ENCODE results near the gene SIGLEC7. TPM values are rescaled to one million over a fixed set of nuclear protein-coding genes. Genes with fewer than 3 reads are reported as not detected.

Gene SIGLEC7
- total and polyA plus RNA-seq, 11 donors = 0.51 to 6.1 (median 1.0) TPM; not detected in 2

DNA sequence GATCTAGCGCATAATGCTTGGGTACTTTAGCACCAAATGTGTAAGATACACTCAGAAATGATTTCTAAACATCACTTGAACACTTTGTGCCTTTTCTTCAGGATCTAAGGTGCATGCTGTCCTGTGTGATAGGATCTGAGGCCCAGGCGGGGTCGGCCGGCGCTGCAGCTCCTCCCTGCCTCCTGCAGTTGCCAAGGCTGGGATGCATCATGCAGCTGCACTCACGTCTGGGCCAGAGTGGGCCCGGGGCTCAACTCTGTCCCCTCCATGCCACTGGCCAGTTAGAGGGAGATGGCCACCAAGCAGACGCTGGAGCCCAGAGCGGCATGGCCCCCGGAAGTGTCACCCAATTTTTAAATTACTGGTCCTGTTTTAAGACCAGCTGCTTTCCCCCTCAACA is 53.5 kb downstream of the SIGLEC7 start:
- Histone ChIP-seq H3K27ac (no peak overlapping the region), H3K27me3 (peaks cover 0 to 34% (median 5%) of the 10 kb centered on the region in 9 donors), H3K36me3 (no peaks in the 10 kb centered on the region), H3K9me3 (no peaks in the 10 kb centered on the region), H3K4me1 (no peaks in the 10 kb centered on the region), H3K4me3 (no peak overlapping the region)
- TF ChIP-seq, protein P1, sequence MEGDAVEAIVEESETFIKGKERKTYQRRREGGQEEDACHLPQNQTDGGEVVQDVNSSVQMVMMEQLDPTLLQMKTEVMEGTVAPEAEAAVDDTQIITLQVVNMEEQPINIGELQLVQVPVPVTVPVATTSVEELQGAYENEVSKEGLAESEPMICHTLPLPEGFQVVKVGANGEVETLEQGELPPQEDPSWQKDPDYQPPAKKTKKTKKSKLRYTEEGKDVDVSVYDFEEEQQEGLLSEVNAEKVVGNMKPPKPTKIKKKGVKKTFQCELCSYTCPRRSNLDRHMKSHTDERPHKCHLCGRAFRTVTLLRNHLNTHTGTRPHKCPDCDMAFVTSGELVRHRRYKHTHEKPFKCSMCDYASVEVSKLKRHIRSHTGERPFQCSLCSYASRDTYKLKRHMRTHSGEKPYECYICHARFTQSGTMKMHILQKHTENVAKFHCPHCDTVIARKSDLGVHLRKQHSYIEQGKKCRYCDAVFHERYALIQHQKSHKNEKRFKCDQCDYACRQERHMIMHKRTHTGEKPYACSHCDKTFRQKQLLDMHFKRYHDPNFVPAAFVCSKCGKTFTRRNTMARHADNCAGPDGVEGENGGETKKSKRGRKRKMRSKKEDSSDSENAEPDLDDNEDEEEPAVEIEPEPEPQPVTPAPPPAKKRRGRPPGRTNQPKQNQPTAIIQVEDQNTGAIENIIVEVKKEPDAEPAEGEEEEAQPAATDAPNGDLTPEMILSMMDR (IDR thresholded peaks at IDR 0.05) = no peak
- no peak for TF ChIP-seq POLR2A (IDR thresholded peaks at IDR 0.05)
- DNase-seq (no peak), ATAC-seq (no peak)
- WGBS, 4 donors = 85 to 95% (median 89%) methylated on average over 10 of the region's 10 CpGs
- intact Hi-C loops (cut with DNase I) = no loop called here

DNA sequence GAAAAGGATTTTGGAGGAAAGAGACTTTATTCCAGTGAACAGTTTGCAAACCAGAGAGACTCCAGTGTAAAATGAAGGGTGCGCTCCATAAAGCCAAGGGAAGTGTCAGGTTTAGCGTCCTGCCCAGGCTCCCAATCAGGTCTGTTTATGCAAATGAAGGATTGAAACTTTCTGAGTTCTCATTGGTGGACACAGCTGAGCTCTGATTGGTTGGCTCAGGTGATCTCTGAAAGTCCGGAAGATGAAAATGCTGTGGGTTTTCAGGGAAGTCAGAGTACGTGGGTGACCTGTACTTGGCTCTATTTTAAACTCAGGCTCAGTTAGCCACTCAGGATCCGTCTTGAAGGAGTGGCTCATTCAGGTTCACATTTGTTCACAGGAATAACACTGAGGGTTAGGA is 54.1 kb downstream of the SIGLEC7 start:
- H3K27me3 ChIP-seq = peaks cover 0 to 39% (median 5%) of the 10 kb centered on the region in 9 donors
- no peak for ATAC-seq
- no peak for DNase-seq
- TF ChIP-seq, protein P1 (IDR thresholded peaks at IDR 0.05) = no peak
- no peak for TF ChIP-seq POLR2A (IDR thresholded peaks at IDR 0.05)
- no peak overlapping the region for H3K27ac ChIP-seq
- H3K4me3 ChIP-seq = no peak overlapping the region
- H3K36me3 ChIP-seq = no peaks in the 10 kb centered on the region
- no peaks in the 10 kb centered on the region for H3K4me1 ChIP-seq
- 69 to 78% (median 74%) methylated on average over 5 of the region's 5 CpGs for WGBS, 4 donors
- intact Hi-C loops (cut with DNase I) = no loop called here
- H3K9me3 ChIP-seq = no peaks in the 10 kb centered on the region

- H3K4me1 ChIP-seq = peaks cover 0 to 6% (median 0%) of the 10 kb centered on the region in 12 donors
- H3K4me3 ChIP-seq = no peak overlapping the region
- TF ChIP-seq, protein P1 (IDR thresholded peaks at IDR 0.05) = no peak
- TF ChIP-seq POLR2A (IDR thresholded peaks at IDR 0.05) = no peak
- no peak for DNase-seq
- peaks cover 0 to 50% (median 5%) of the 10 kb centered on the region in 9 donors for H3K27me3 ChIP-seq
- no peaks in the 10 kb centered on the region for H3K36me3 ChIP-seq
- H3K27ac ChIP-seq = no peak overlapping the region
- WGBS, 4 donors = 60 to 82% (median 79%) methylated on average over 5 to 9 of the region's 9 CpGs
- ATAC-seq = no peak
- intact Hi-C loops (cut with DNase I) = no loop called here
- H3K9me3 ChIP-seq = no peaks in the 10 kb centered on the region
Measured at GRCh38 chr19:51198641-51199040, 56.5 kb downstream of the SIGLEC7 start.

GRCh38 chr19:51200071-51200666 is 58.1 kb downstream of the SIGLEC7 start:
- no peak overlapping the region for H3K27ac ChIP-seq
- peaks cover 0 to 50% (median 5%) of the 10 kb centered on the region in 9 donors for H3K27me3 ChIP-seq
- ATAC-seq = no peak
- no peaks in the 10 kb centered on the region for H3K36me3 ChIP-seq
- H3K9me3 ChIP-seq = no peaks in the 10 kb centered on the region
- H3K4me1 ChIP-seq = peaks cover 0 to 15% (median 0%) of the 10 kb centered on the region in 12 donors
- intact Hi-C loops (cut with DNase I) = no loop called here
- DNase-seq = no peak
- 61 to 70% (median 69%) methylated on average over 10 of the region's 10 CpGs for WGBS, 4 donors
- no peak for TF ChIP-seq POLR2A (IDR thresholded peaks at IDR 0.05)
- no peak overlapping the region for H3K4me3 ChIP-seq

DNA sequence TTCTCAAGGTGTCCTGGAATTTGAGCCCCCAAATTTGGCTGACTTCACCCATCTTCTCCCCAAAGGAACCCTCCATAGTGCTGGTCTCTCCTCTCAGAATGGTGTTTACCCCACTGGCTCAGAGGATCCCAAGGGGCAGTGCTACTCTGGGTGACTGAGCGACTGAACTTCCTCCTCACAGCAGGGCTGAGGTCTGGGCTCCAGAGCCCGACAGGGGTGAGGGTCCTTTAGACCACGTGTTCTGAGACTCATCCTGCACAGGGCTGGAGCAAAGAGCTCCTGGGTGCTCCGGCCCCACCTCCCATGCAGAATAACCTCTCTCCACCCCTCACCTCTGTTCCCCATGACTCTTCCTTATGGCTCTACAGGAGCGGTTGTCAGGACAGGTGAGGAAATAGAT is 59.6 kb downstream of the SIGLEC7 start:
- WGBS, 4 donors = 58 to 72% (median 62%) methylated on average over 5 of the region's 5 CpGs
- H3K27me3 ChIP-seq = peaks cover 0 to 45% (median 5%) of the 10 kb centered on the region in 9 donors

More for the DNA sequence above, 59.6 kb downstream of the SIGLEC7 start:
- DNase-seq (no peak), ATAC-seq (no peak)
- no peak for TF ChIP-seq POLR2A (IDR thresholded peaks at IDR 0.05)
- TF ChIP-seq, protein P1 (IDR thresholded peaks at IDR 0.05) = no peak
- intact Hi-C loops (cut with DNase I) = no loop called here
- Histone ChIP-seq H3K9me3 (no peaks in the 10 kb centered on the region), H3K36me3 (no peaks in the 10 kb centered on the region), H3K27ac (no peak overlapping the region), H3K4me1 (peaks cover 0 to 15% (median 0%) of the 10 kb centered on the region in 12 donors), H3K4me3 (no peak overlapping the region)

Data from heart left ventricle (tissue), 16 donors.